ENCODE results near the gene MTHFR.

The MTHFR gene

DNA sequence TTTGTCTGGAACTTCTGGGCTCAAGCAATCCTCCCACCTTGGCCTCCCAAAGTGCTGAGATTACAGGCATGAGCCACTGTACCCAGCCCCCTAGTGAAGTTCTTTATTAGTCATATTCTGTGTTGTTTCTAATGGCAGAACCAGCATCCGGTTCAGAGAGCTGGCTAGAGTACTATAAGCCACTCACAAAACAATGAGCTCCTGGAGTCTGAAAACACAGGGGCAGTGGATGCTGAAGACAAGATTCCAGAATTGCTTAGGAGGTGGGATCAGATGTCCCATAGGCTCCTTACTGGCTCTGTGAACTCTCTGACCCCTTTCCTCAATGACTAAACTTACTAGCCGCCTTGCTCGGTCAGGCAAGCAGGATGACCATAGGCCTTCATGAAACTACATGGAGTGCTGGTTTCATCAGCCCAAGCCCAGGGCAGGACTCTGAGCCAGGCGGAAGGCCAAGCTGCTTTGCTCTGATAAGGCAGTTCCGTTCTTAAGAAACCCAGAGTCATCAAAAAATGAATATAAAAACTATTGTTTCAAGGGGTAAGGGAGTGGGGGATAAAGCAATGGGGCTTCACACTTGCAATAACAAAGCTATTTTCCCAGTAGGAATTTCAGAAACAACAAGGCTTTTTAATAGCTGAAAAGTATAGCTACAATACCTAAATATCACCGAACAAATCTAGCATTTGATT lies 8.1 kb downstream of the MTHFR start:
- DNase-seq (ENCODE audit: low read depth in 2 of 2), result no peak

DNA sequence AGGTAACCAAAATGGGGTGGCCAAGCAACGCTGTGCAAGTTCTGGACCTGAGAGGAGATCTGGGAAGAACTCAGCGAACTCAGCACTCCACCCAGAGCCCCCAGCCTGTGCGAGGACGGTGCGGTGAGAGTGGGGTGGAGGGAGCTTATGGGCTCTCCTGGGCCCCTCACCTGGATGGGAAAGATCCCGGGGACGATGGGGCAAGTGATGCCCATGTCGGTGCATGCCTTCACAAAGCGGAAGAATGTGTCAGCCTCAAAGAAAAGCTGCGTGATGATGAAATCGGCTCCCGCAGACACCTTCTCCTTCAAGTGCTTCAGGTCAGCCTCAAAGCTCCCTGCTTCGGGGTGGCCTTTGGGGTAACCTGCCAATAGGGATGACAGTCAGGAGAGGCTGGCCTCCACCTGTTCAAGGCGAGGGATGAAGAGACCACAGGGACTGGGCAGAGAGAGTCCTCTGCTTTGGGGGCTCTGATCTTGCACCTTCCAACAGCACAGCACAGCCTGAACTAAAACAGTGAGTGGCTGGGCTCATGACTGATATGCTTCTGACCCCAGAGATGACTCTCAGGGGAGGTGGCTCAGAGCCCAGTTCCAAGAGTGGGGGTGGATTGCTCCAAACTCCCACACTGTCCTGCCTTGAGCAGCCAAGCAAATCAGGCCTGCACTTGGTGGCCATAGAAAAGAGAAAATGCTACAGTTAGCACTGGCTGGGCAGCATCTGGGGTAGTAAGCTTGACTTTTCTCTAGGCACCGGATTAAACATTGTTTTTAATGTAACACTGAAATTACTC lies 9.5 kb downstream of the MTHFR start:
- no peak for DNase-seq (ENCODE audit: low read depth in 2 of 2)

DNA sequence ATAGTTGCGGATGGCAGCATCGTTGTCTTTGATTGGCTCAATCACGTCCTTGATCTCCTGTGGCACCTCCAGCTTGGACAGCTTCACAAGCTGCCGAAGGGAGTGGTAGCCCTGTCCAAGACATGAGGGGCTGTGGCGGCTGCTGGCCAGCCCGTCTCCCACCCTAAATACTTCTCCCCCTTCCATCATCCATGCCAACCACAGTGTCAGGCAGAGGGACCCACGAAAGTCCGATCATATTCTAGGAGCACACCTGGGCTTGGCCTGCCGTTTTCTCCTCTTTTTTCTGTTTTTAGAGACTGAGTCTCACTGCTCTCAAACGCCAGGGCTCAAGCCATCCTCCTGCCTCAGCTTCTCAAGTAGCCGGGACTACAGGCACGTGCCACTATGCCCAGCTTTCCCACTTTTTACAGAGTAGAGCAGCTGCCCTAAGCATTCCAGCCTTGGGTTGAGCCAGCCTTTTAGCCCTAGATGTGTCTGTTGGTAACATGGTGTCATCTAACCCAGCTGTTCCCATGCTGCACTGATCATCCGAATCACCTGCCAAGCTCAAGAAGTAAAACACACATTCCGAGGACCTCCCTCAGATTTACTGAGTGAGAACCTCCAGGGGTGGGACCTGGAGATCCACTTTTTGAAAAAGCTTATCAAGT lies 10.4 kb downstream of the MTHFR start:
- DNase-seq (ENCODE audit: low read depth in 2 of 2), result no peak

DNA sequence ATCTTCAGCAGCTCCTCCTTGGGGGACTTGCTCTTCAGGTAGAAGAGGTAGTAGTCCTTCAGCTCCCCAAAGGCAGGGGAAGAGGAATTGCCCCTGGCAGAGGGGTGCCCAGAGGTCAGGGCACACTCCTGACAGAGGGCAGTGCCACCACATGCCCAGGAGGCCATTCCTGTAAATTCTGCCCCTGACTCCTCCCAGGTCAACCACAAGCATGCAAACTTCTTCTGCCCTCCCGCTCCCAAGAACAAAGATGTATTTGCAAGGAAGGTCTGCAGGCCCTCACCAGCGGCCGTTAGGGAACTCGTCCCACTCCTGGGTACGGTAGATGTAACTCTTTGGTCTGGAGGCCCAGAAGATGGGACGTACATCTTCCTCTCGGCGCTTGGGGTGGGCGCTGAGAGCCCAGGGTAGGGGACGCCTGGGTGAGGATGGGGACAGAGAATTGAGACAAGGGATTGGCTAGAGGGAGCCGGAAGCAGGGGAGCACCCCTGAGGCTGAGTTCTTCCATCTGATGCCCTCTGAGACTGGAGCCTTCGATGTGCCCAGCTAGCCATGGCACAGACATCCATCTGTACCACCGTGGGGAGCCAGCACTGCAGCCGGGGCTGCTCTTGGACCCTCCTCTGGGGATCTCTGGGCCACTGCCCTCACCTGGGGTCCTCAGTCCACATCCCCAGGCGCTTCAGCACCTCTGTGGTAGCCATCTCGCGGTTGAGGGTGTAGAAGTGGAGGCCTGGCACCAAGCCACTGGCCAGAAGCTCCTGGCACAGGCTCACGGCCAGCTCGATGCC lies 11.1 kb downstream of the MTHFR start:
- DNase-seq (ENCODE audit: low read depth in 2 of 2), result no peak

DNA sequence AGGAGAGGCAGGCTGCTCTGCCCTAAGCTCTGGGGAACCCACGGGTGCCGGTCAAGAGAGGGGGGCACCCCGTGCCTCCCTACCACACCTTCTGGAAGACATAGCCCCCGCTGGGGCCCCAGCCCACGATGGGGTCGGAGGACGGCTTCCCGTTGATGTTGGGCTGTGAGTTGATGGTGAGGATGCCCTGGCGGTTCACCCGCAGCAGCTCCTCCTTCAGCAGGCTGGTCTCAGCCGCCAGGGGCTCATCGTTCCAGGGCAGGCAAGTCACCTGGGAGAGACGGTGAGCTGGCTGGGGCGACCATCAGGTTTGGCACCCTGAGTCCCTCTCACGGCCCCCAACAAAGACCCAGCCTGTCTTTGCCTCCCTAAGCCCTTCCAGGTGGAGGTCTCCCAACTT lies 11.9 kb downstream of the MTHFR start:
- no peak for DNase-seq (ENCODE audit: low read depth in 2 of 2)

DNA sequence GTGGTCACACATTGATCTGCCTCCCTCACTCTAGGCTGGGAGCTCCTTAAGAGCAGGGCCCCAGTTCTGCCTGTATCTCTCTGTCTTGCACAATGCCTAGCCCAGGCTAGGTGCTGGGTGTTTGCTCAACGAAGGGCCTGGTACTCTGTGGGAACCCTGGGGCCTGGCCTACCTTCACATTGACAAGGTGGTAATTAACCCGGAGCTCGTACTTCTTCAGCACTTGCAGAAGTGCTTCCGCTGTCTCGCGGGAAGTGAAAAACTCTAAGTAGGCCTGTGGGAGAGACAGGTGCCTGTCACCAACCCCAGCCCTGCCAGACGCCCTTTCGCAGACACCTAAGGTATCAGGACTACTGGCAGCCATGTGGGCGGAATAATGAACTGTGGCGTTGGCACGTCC lies 13.7 kb downstream of the MTHFR start:
- no peak for DNase-seq (ENCODE audit: low read depth in 2 of 2)

DNA sequence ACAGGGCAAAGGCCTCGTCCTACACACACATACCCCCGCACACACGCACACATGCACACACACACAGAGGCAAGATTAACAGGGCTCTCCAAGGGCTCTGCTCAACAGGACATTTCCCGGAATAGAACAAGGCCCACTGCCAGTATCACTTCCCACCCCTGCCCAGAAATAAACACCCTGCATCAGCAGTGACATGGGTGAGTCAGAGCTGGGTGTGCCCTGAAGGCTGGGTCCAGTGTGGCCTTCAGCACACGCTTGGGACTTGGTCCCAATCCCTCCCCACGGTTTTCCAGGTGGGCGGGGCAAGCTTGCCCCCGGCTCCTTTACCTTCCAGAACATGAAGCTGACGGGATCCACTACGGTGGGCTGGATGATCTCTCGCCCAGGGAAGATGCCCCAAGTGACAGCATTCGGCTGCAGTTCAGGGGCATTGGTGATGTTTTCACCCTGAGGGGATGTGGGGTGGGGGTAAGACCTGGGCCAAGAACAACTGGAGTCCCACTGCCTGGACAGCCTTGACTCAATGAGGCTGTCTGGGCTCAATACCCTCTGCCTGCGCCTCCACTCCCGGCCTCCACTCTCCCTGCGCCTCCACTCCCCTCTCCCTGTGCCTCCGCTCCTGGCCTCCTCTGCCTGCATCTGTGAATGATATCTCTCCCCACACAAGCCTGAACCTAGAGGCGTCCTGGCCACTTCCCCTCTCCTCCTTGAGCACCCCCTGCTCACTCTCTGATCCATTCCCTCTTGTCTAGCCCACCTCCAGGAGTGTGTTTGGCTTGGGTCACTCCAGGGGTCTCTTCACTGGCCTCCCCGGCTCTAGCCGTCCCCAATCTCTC lies 14.7 kb downstream of the MTHFR start:
- no peak for DNase-seq (ENCODE audit: low read depth in 2 of 2)

DNA sequence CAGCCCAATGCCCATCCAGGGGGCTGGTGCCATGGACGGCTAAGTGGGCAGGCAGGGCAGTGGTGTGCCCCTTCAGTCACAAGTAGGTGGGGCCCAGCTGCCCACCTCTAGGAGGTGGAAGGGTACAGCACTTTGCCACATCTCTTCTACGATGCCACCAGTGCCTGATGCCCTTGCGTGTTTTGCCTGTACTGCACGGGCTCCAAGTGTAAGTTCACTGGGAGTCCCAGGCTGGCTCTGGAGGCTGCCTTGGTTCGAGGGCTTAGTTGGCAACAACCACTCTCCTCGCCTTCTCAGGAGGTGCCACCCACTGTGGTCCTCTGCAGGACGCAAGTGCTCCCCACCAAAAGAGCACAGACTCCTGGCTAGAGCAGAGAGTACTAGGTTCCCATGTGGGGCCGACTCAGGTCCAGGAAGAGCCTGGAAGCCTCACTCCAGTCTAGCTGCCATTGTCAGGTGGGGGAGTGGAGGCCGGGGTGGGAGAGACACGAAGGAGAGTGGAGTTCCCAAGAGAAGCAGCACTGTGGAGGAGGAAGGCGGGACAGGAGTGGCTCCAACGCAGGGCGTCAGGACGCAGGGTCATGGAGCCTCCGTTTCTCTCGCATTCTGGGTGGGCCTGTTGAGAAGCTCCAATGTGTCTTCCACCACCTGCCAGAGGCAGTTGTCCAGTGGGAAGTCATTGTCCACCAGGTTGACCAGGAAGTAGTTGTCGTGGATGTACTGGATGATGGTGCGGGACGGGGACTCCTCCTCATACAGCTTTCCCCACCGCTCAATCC lies 15.5 kb downstream of the MTHFR start:
- DNase-seq (ENCODE audit: low read depth in 2 of 2), result no peak

DNA sequence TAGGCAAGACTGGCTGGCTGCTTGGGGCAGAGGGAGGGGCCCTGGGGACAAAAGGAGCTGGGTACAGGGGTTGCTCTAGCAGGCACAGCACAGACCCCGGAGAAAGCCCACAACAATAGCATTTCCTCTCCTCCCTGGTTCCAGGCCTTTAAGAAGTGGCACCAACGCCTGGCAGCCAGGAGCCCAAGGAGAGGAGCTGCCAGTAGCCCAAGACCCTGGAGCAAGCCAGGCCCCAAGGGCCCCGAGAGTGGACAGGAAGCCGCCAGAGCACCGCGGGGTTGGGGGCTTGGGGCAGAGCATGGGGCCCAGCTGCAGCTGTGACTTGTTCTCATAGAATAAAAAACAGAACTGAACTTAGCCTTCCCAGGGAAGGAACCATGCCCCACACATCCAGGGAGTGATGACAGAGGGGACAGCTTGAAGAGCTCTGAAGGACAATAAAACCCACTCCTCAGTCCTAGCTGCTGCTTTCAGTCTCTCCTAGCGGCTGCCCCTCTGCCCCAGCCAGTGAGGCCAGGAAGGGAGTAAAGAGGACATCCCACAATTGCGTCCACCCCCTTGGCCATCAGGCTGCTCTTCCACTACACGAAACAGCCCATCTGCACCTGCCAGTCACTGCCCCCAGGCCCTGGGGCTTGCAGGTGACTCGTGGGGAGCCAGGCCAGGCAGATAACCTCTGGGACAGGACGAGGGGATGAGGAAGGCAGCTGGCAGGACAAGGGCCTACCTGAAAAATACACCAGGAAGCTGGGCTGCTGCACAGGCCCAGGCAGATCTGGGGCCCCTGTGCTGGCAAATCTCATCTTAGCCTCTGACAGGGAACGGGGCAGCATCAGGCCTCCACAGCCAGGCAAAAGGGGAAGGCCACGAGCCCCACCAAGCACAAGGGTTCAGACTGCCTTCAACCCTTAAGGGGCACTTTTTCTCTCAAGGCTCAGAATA lies 16.4 kb downstream of the MTHFR start:
- no peak for DNase-seq (ENCODE audit: low read depth in 2 of 2)

DNA sequence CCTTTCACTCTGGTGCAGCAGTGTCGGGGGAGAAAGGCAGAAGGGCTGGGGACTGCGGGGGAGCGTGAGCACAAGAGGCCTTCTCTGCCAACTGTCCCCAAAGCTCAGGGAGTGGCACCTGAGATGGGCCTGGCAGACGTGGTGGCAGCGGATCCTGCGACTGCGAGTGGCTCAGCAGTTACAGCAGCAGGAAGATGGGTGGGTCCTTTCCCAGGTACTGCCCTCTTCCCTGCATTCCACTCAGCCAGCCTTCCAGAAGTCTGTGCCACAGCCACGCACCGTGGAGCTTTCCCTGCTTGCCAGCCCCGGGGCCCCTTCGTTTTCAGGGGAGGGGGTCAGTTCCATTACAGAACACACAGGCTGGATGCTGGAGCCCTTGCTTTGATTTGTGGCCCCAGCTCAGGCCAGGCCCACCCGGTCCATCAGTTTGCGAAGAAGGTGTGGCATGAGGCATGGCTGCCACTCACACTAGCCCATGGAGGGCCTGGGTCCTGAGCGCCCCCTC lies 17.2 kb downstream of the MTHFR start:
- DNase-seq (ENCODE audit: low read depth in 2 of 2), result no peak

DNA sequence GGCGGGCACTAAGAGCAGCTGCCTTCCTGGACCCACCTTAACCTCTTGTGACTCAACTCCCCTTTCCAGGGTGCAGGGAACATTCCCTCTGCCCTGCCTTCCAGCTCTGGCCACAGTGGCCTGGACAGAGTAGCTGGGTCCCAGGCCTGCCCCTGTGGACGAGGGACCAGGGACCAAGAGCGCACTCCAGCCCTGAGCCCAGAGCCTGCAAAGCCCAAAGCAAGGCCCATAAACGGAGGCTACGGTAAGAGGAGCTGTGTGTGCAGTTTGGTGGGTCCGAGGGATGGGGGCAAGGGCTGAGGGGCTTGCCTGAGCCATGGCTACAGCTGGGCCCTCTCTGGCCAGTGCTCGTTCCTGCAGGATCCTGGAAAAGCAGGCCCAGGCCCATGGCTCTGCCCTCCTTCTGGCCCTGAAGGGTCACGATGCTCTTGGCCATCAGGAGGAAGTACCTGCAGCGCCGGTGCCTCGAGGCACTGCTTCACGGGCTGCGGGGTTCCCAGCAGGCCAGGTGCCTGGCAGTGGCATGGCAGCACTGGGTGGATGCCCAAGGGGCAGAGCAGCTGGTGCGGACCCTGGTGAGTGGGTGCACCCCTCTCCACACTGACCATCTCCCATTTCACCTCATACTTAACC lies 17.8 kb downstream of the MTHFR start:
- no peak for DNase-seq (ENCODE audit: low read depth in 2 of 2)

DNA sequence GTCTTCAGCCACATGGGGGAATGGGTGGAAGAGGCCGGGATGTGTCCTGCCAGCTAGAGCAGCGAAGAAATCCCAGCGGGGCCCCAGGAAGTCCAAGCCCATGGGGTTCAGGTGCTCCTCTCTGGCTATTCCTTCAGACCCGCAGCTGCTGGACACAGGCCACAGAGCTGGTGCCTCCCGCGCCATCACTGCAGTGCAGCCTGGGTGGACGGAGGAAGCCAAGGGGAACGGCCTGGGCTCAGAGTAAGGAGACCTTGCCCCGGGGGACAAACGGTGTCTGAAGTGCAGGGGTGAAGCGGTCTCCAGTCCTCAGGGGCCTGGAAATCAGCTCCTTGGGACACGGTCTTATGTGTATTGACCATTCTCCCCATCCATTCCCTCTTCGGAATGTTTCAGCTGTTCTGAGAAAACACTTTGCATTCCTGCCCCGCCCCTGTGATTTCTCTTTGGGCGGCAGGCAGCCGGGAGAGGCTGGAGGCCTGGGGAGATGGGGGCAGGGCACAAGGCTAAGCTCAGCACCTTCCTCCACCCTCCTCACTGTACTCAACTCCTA lies 18.4 kb downstream of the MTHFR start:
- no peak for DNase-seq (ENCODE audit: low read depth in 2 of 2)

DNA sequence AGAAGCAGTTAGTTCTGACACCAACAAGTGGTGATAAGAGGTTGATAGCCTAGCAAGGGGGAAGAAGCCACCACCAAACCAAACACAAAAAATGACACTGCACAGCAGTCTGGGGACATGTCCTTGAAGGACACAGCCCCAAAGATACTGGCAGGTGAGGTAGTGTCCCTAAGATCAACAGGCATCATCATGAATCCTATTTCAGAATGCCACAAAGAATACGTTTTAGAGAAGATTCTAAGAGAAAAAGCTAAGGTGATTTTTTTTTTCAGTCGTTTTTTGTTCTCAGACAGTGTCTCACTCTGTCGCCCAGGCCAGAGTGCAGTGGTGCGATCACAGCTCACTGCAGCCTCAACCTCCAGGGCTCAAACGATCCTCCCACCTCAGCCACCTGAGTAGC lies 19.6 kb downstream of the MTHFR start:
- no peak for DNase-seq (ENCODE audit: low read depth in 2 of 2)

DNA sequence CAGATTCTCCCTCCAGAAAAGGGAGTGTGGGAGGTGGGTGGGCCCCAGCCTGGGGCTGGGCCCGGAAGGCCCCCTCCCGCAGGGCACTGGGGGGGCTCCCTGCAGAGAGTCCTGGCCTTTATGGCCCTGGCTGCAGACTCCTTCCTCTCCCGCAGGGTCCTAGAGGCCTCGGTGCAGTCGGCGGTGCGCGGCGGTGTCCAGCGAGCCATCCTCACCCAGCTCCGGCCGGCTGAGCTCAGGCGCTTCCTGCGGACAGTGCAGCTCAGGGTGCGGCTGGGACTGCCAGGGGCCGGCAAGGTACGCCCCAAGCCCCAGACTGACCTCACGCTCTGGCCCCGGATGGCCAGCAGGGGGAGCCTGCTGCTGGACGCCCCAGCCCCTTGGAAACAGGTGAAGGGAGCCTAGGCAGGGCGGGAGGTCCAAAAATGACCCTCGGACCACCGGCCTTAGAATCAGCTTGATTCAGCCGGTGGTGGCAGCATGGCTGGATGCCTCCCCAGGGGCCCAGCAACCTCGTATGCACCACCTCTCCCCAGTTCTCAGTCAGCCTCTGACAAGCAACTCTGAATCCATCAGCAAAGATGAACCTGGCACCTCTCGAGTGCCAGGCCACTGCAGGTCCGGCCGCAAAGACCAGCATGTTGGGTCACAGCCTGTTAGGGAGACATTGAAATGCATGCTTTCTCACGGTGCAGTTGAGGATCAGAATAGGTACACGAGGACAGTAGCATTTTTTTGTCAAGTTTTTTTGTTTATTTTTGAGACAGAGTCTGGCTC lies 20.6 kb downstream of the MTHFR start:
- DNase-seq (ENCODE audit: low read depth in 2 of 2), result peak in 1 of 2 donors; percentile 28

DNA sequence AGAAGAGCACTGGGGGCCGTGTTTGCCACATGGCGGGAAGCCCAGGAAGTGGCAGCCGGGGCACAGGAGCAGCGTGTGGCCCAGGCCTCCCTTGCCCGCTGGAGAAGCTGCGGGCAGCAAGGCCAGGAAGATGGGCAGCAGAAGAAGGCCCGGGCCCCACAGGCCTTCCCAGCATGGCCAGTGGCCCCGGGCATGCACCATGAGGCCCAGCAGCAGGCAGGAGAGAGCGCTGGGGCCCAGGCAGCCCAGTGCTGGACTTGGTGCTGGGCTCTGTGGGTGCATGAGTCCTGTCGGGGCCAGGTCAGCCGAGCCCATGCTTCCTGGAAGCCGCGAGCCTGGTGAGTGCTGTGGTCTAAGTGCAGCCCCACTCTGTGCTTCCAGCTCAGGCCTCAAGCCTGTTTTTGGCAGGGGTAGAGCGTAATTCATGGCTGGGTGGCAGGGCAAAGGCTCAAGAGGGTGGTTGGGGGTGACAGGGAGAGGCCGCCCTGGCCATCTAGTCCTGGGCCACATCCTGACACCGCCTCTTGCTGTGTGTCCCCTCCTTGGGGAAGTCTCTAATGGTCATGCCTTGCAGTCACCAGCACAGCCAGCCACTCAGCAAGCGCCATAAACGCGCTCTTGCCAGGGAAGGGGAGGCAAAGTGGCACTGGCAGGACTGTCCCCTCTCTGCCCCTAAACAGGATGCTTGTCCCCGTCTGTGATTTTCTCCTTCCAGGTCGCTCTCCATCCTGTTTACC lies 21.3 kb downstream of the MTHFR start:
- DNase-seq (ENCODE audit: low read depth in 2 of 2), result no peak

DNA sequence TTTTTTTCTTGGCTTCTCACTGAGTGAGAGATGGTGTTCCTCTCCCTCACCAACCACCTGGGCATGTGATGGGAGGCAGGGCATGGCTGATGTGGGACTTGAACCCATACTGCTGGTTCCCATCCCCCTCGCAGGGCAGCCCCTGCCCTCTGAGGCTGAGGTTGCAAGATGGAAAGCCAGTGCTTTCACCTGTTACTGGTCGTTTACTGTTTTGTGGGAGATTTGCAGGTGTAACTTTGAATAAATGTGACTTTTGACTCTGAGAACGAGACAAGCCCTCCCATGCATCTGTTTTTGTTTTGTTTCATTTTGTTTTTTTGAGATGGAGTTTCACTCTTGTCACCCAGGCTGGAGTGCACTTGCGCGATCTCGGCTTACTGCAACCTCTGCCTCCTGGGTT lies 22.2 kb downstream of the MTHFR start:
- no peak for DNase-seq (ENCODE audit: low read depth in 2 of 2)
